HG02970 (cell line): ENCODE data around the gene LRFN2.

ENCODE experiments used
- ATAC-seq: cut with Tn5 transposase; IDR thresholded peaks from one replicate; pipeline ENCODE4 v1.9.1; 2021; ENCODE audit warnings: mild to moderate bottlenecking, moderate library complexity, moderate number of reproducible peaks; ENCODE audit not compliant: unreplicated experiment, low FRiP score

The LRFN2 gene

DNA sequence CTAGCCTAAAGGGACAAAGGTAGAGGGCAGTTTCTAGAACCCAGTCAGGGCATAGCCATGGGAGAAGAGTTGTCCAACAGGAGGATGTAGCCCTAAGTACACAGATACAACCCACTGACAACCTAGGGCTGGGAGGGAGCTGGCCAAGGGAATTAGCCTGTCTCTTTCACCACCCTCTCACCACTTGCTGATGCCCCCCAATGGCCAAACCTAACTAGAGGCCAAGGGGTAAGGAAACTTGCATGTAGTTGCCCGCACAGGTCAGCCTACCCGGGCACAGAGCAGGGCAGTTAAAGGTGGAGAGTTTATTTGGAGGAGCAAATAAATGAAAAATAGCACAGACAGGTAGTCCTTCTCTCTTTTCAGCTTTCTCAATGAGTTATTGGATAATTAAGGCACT lies 143.3 kb downstream of the LRFN2 start:
- no peak for ATAC-seq

DNA sequence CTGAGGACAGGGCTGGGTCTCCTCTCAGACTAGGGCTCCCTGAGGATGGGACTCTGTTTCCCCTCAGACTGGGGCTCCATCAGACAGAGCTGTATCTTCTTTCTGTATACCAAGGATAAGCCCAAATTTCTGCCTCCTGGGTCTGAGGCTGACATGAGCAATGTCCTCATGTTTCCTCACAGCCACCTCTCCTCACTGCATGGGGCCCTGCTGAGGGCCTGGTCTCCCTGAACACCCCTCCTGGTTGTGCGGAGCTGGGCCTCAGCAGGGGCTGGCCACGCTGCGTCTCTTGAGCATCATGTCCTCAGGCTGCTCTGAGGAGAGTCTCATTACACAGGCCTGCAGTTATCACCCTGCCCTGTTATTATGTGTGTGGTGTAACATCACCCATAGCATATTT lies 144.6 kb downstream of the LRFN2 start:
- ATAC-seq: no peak

DNA sequence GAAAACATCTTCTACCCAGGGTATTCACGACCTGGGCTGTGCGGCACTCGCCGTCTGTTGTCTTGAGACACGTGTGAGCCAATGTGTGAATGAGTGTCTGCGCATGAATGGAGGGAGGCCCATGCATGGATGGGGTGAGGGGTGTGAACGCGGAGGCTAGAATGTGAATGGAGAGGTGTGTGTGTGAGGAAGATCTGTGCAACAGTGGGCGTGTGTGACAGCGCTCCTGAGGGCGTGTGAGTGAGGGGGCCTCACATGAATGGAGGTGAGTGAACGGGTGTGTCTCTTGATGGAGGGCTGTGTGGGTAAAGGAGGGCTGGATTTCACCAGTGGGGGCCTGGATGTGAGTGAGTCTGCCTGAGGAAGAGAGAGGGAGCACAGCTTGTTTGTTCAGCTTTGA lies 146.0 kb downstream of the LRFN2 start:
- no peak for ATAC-seq

DNA sequence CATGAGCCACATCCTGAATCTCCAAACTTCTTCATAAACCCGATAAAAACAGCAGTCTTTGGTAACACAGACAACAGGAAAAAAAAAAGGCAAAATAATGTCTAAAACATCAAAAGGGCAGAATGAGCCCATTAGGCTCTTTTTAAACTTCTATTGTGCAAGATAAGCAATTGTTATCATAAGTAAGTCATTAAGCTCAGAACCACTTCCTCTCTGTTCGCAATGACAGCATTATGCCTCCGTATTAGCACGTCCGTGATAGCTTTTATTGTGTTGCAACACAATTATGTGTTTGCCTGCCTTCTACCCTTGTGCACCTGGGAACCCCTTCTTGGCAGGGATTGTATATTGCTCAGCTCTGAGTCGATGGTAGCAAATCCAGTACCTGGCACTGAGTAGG lies 147.1 kb downstream of the LRFN2 start:
- ATAC-seq: no peak

DNA sequence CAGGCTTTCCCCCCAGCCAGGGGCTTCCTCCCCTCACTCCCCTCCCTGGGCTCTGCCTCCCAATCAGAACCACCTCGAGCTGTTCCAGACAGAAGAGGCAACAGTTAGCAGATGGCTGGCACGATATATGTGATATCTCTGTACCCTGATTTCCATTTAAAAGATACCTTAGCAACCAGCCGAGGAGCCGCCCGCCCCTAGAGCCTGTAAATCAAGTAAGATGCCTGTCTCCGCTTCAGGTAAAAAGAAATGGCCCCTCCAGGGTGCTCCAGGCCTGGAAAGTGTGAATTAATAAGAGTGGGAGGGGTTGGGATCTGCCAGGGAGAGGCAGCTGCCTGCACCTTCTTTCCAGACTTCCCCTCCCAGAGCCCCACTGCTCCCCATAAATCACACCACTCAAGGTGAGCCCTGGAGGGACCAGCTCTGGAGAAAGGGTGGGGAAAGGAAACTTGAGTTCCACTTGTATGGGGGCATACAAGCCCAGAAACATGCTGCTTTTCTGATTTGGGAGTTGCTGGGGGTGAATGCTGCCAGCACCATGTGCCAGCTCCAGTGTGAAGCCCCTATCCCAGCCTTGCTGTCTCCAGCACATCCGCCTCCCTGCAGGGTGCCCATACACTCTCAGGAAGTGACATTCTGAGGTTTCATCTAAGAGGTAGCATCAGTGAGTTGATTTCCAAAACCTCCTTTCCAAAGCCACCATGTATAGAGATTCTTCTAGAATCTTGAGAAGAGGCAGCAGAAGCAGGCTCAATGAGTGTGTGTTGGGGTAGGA lies 148.0 kb downstream of the LRFN2 start:
- ATAC-seq: no peak

DNA sequence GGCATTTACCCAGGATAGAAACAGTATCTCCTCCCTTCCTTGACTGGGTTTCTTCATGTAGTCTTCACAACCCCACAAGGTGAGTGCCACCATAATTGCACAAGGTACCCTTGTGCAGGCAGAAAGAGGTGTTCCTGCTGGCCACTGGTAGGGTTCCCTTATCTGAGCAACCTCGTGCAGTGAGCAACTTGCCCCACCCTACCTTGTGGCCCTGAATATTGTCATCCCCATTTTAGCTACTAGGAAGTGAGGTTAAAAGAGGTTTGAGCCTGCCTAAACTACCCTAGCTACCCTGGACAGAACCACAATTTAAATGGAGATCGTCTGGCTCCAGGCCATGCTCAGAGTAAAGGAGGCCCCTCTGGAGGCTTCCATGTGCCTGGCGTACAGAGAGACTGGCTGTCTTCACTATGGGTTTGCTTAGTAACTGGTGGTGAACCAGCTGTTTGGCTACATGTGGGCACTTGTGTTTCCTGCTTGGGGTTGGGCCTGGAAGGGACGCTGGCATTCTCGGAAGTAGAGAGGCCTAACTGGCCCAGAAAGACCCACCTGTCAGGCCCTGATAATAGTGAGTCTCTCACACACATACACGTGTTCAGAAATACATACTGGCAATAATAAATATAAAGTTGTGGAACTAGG lies 148.8 kb downstream of the LRFN2 start:
- ATAC-seq: no peak

DNA sequence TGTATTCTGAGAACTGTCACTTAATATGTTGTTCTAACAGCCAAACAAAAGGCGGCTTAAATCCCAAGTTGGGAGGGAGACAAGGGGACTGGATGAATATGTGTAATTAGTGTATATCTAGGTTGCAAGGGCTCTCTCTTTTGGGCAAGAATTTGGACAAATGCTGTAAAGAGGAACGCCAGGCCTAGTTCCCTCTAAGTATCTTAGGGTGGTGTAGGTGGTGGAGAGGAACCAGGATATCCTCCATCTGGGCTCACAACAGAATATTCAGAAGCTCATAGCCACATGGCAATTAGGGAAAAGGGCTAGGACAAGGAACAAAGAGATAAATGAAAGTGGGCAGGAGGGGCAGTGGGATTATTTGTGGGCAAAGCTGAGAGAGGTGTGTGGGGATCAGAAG lies 149.5 kb downstream of the LRFN2 start:
- ATAC-seq: no peak

DNA sequence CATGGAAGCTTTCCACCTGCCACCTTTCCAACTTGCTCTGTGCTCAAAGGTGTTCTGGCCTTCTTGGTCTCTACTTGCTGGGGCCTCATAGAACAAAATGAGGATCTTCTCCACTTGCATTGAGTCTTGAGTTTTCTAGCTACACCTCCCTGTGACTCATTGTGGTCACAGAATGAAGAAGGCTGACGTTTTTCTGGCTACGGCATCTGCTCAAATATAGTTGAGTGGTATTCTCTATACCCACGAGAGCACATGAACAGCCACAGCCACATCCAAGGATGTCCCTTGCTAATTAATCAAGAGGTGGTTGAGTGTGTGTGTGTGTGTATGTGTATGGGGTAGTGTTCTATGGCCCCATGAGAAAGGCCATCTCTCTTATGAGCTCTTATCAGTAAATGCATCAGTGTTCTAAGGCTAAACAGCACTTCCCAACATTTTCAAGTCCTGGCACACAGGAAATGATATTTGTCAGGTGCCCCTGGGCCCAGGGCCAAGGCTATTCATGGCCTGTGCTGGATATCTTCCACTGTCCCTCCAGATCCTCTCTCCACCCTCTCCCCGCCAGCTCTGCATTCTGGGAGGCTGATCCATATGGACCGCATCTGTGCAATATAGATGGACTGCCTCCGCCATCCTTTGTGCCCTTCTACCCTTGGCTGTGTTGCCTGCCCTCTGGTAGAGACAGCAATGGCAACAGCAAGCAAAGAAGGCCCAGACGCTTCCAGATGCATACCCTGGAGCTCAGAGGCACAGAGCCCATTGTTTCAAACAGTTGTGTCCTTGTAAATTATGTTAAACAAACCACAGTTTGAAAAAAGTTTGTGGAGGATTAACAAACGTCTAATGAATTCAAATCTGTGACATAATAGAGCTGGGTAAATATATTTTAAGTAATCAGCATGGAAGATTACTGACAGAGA lies 150.2 kb downstream of the LRFN2 start:
- ATAC-seq: no peak

DNA sequence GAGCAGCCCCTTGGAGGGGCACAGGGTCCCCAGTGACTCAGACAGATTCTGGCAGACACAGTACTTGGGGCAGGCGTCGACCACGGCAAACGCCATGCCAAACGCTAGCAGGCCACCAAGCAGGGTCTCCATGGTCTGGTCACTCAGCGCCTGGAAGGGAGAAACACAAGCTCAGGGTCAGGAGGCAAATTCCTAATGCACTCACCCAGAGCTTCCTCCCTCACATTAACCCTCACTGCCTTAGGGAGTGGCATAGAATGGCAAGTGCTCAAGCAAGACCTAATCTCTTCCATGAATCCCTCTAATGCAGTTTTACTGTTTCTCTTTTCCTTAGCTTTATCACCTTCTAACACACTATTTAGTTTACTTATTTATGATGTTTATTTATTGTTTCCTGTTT lies 154.2 kb downstream of the LRFN2 start:
- no peak for ATAC-seq

DNA sequence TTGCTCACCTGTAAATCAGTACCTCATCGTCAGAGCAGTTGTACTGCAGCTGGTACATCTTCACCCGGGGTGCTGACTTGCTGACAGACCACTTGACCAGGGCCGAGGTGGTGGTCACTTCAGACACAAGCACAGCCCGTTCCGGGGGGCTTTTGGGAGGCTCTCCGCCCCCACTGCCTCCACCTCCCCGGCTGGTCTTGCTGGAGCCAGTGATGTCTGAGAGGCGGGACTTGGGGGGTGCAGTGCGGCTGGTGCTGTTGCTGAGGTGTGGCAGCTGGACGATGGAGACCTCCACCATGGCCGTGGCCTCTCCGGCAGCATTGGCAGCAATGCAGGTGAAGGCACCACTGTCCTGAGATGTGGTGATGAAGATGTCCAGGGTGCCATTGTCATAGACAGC lies 155.5 kb downstream of the LRFN2 start:
- ATAC-seq: no peak

DNA sequence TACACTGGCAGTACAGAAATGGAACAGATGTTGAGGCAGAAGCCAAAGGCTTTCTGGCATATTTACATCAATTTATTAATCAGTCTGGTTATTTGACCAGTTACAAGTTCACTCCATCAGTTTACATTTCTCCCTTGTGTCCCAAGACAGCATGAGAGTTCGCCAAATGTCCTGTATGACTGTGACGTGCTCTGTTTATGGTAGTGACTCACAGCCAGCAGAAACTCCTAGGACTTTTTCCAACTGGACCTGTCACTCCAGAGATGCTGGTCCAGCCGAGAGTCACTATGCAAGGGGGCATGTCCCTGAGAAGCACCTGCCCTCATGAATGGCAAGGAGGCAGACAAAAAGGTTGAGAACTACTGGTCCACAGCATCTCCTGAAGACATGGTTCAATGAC lies 160.0 kb downstream of the LRFN2 start:
- no peak for ATAC-seq

DNA sequence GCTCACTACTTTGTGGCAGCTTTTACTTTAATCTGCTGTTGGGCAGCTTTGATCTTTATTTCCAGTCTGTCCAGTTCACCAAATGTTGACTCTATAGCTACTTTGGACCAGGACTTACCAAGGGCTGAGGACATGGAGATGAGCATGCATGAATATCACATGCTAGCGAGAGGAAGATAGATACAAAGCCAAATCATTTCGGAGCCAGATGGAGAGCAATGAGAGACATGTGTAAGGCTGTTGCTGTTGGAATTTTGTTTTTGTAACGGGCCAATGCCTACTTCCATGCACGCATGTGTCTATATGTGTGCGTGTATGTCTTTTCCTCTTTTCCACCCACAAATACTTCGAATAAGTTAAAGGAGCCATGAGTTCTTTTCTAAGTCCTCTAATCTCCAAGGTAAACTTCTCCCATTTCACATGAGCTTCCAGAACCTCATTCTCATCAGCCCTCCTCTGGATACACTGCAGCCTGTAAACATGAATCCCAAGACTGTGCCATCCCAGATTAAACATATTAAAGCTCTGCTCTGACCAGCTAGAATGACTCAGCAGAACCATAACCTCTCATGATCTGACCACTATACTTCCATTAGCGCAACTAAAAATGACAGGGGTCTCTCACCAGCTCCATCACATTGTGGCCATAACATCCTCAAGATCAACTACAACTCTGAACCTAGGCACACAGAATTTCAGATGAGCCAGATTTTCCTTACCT lies 160.7 kb downstream of the LRFN2 start:
- no peak for ATAC-seq

DNA sequence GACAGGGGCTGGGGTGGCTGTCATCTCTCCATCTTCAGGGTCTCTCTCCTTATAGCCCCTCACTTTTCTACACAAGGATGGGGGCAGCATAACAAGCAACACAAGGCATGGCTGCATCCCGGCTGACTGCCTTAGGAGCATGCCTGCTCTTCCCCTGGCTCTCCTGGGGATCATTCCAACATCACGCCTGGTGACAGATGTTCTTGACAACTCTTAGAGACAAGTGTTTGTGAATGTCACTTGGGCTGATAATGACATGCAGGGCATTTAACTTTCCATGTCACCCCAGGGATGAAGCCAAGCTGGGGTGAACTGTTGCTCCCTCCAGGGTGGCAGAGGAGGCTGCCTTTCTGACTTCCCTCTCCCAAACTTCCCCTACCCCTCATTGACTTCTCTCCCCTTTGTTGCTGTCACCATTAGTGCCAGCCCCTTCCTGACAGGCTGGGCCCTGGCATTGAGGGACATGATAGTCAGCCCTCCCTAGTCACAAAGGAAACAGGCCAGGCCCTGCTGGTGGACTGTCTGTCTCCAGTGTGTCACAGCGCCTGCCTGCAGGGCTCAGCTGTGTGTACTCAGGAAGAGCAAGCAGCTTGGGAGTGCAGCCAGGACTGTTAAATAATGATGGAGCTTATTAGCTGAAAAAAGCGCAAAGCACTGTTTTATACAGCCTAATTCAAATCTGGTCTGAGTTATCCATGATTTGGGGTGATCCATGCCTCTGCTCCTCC lies 161.8 kb downstream of the LRFN2 start:
- no peak for ATAC-seq

DNA sequence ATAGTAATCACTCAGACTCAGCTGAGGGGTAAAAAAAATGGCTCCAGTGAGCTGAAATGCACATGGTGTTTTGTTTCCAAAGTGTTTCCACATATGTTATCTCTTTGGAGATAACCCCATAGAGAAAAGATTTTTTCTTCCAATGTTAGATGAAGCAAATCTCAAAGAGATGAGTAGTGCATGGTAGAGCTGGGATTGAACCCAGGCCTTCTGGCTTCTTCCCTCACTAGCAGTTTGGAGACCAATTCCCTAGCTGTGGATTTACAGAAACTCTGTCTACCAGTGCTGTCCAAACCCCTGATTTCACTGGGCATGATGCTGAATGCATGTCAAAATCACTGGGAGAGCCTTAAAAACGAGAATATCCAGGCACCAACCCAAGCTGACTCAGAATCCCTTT lies 165.1 kb downstream of the LRFN2 start:
- ATAC-seq: no peak

DNA sequence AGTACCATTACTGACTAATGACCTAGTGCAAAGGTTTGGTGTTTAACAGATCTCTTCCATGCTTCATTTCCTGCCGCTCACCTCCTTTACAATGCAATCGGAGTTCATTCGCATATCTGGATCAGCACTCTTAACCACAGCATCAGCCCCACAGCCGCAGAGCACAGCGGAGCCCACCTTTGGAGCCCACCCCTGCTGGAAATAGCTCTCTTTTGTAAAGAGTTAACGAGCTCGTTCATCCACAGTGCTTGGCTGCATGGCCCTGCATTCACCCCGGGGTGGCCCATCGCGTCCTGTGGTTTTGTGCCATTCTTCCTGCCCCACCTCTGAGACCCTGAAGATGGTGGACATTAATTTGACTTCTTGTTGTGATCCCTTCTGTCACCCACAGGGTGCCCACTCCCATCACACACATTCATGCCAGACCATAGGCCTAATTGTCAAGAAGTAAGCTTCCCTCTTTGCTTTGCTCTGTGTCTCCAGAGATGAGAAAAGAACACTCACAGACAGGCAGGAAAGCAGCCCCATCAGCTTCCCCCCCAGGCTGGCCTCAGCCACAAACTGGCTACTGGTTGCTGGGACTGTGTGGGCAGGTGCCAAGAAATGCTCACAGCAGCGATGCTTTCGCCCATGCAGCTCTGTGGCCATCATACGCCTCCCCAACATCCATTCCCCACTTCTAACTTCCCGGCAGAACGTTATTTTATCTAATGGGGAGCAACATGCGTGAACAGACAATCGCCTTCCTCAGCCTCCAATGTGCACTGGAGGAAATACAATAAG lies 167.0 kb downstream of the LRFN2 start:
- no peak for ATAC-seq

DNA sequence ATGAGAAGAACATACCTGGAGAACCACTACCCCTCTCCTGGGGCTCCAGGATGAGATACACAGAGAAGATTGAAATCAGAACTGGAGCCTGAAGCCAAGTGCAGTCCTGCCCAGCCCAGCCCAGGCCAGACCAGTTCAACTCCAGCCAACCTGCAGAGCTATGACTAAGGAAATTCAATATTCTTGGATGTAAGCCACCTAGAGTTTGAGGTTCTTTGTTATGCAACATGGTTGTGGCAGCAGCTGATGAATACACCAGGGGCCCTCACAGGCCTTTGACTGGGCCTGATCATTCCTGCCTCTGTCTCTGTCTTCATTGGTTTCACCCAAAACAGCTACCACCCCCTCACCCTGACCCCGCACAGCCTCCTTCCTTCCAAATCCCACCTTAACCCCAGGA lies 167.8 kb downstream of the LRFN2 start:
- ATAC-seq: no peak

DNA sequence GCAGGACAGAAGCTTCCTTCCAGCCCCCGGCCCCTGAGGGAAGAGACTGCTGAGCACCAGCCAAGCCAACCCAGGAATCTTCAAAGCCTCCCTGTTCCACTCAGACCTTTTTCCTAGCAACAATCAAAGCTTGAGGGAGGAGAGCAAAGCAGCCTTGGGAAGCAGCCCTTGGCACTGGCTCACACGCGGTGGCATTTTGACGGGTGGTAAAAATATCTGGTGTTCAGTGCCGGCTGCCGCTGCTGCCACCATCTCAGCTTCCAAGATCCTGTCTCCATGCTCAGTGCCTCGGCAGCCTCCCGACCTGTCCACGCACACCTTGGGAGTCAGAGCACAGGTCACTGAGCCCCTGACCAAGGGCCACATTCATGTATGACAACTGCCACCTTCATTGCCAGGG lies 170.1 kb downstream of the LRFN2 start:
- ATAC-seq: no peak

DNA sequence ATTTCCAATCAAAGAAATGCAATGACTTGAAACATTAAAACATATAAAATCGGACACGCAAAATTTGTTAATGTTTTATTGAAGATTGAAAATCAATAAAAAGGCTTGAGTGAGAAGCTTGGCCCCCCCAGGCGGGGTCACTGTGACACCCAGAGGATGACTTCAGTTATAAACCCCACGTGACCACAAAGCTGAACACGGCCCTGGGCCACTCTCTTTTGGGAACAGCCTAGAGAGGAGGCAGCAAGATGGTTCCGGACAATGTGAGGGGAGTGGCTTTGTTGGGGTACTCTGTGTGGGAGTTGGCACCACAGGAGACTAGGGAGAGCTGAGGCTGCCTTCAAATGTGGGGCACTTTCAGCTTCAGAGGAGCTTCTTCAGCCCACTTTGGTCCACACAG lies 172.5 kb downstream of the LRFN2 start:
- ATAC-seq: no peak

DNA sequence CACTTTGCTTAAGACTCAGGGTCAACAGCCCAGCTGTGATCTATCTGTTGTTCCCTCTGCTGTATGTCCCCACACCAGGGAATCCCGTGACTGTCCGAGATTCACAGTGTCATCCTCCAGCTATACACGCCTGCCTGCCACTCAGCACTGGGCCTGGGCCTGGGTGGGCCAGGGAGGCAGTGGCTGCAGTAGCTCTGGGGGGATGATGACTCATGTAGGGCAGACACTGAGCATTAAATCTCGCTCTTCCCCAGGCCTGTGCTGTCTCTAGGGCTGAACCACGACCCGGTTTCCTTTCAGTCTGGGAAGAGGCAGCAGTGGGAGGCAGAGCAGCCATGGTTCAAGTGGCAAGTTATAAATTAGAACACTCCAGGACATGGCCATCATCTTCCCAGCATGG lies 173.9 kb downstream of the LRFN2 start:
- ATAC-seq: no peak
